ENCODE results near the gene TSPAN16.
A peak's percentile ranks its signal among the peaks of the same experiment; 100 is the strongest.

Gene TSPAN16

GRCh38 chr19:11321191-11322126 lies 25.5 kb downstream of the TSPAN16 start:
- TF ChIP-seq CTCF (IDR thresholded peaks at IDR 0.05; ENCODE audit: low read length) (peak; percentile 21), EZH2 (IDR thresholded peaks at IDR 0.05; ENCODE audit: borderline replicate concordance, low read length) (no peak)
- Histone ChIP-seq H3F3A (ENCODE audit: insufficient read depth, low read length) (no peaks in the 10 kb centered on the region), H3K27me3 (ENCODE audit: insufficient read depth, low read length) (0 out of 2 replicates have a peak, but pooled peaks cover 4% of the 10 kb centered on the region), H3K36me3 (ENCODE audit: insufficient read depth, low read length) (no peaks in the 10 kb centered on the region), H3K79me2 (ENCODE audit: insufficient read depth, low read length) (no peaks in the 10 kb centered on the region), H3K4me3 (ENCODE audit: low read depth, low read length, poor library complexity, severe bottlenecking) (peak overlapping the region; percentile 60), H3K27ac (ENCODE audit: low read depth, low read length, poor library complexity, severe bottlenecking) (peak overlapping the region; percentile 47), H3K9me2 (ENCODE audit: low read depth, low read length) (no peaks in the 10 kb centered on the region), H2AFZ (ENCODE audit: low read length) (no peak overlapping the region), H4K20me1 (ENCODE audit: insufficient read depth, low read length) (no peaks in the 10 kb centered on the region), H3K9ac (ENCODE audit: low read length) (peak overlapping the region; percentile 63), H3K4me2 (ENCODE audit: low read length) (peak overlapping the region; percentile 52; the same call in 1 of the 2 replicates), H3K4me1 (ENCODE audit: insufficient read depth, low read length, severe bottlenecking) (peaks cover 40% of the 10 kb centered on the region), H3K9me3 (ENCODE audit: low read length) (no peaks in the 10 kb centered on the region)

- H3K9me3 ChIP-seq (ENCODE audit: low read length): no peaks in the 10 kb centered on the region
- no peaks in the 10 kb centered on the region for H3K79me2 ChIP-seq (ENCODE audit: insufficient read depth, low read length)
- no peaks in the 10 kb centered on the region for H3K9me2 ChIP-seq (ENCODE audit: low read depth, low read length)
- H3K4me2 ChIP-seq (ENCODE audit: low read length): no peak overlapping the region
- H3K4me1 ChIP-seq (ENCODE audit: insufficient read depth, low read length, severe bottlenecking): peaks cover 40% of the 10 kb centered on the region
- no peak overlapping the region for H2AFZ ChIP-seq (ENCODE audit: low read length)
- peak overlapping the region; percentile 8 for H3K27ac ChIP-seq (ENCODE audit: low read depth, low read length, poor library complexity, severe bottlenecking)
- no peak overlapping the region for H3K4me3 ChIP-seq (ENCODE audit: low read depth, low read length, poor library complexity, severe bottlenecking)
- 0 out of 2 replicates have a peak, but pooled peaks cover 4% of the 10 kb centered on the region for H3K27me3 ChIP-seq (ENCODE audit: insufficient read depth, low read length)
- H4K20me1 ChIP-seq (ENCODE audit: insufficient read depth, low read length): no peaks in the 10 kb centered on the region
- H3K36me3 ChIP-seq (ENCODE audit: insufficient read depth, low read length): no peaks in the 10 kb centered on the region
- TF ChIP-seq EZH2 (IDR thresholded peaks at IDR 0.05; ENCODE audit: borderline replicate concordance, low read length) (no peak), CTCF (IDR thresholded peaks at IDR 0.05; ENCODE audit: low read length) (no peak)
- H3K9ac ChIP-seq (ENCODE audit: low read length): no peak overlapping the region
- no peaks in the 10 kb centered on the region for H3F3A ChIP-seq (ENCODE audit: insufficient read depth, low read length)
Observed at GRCh38 chr19:11322269-11323024, 26.5 kb downstream of the TSPAN16 start.

- H4K20me1 ChIP-seq (ENCODE audit: insufficient read depth, low read length): no peaks in the 10 kb centered on the region
- H3K27me3 ChIP-seq (ENCODE audit: insufficient read depth, low read length): 0 out of 2 replicates have a peak, but pooled peaks cover 4% of the 10 kb centered on the region
- H3F3A ChIP-seq (ENCODE audit: insufficient read depth, low read length): no peaks in the 10 kb centered on the region
- no peaks in the 10 kb centered on the region for H3K36me3 ChIP-seq (ENCODE audit: insufficient read depth, low read length)
- no peak for TF ChIP-seq CTCF (IDR thresholded peaks at IDR 0.05; ENCODE audit: low read length)
- no peak for TF ChIP-seq EZH2 (IDR thresholded peaks at IDR 0.05; ENCODE audit: borderline replicate concordance, low read length)
- no peak overlapping the region; the same call in 1 of the 2 replicates for H3K9ac ChIP-seq (ENCODE audit: low read length)
- H3K4me2 ChIP-seq (ENCODE audit: low read length): peak overlapping the region; percentile 47; the same call in 1 of the 2 replicates
- H3K9me3 ChIP-seq (ENCODE audit: low read length): no peaks in the 10 kb centered on the region
- H3K27ac ChIP-seq (ENCODE audit: low read depth, low read length, poor library complexity, severe bottlenecking): peak overlapping the region; percentile 70
- no peak overlapping the region for H3K4me3 ChIP-seq (ENCODE audit: low read depth, low read length, poor library complexity, severe bottlenecking)
- H3K4me1 ChIP-seq (ENCODE audit: insufficient read depth, low read length, severe bottlenecking): peaks cover 40% of the 10 kb centered on the region
- H3K9me2 ChIP-seq (ENCODE audit: low read depth, low read length): no peaks in the 10 kb centered on the region
- H2AFZ ChIP-seq (ENCODE audit: low read length): no peak overlapping the region
- no peaks in the 10 kb centered on the region for H3K79me2 ChIP-seq (ENCODE audit: insufficient read depth, low read length)
Observed at GRCh38 chr19:11323601-11324078, 27.7 kb downstream of the TSPAN16 start.
